Suprapubic skin (tissue), 4 donors: ENCODE data around the gene ADAMTS17. TPM values are rescaled to one million over a fixed set of nuclear protein-coding genes. Genes with fewer than 3 reads are reported as not detected.

Experiments
- DNase-seq, 2 donors: peaks; one replicate each; pipeline ENCODE4 v3.0.0-alpha.2; 2019; ENCODE audit warnings: low spot score in 2 of 2
- H3K27ac ChIP-seq: fragments of 200-600 bp; sonication (generic); one replicate; pipeline ENCODE4 v1.5.1; 2019
- H3K27me3 ChIP-seq: fragments of 200-600 bp; sonication (generic); one replicate; pipeline ENCODE4 v1.5.1; 2019
- H3K36me3 ChIP-seq: fragments of 200-600 bp; sonication (generic); one replicate; pipeline ENCODE4 v1.5.1; 2019
- H3K4me1 ChIP-seq: fragments of 200-600 bp; sonication (generic); one replicate; pipeline ENCODE4 v1.5.1; 2019
- H3K4me3 ChIP-seq: fragments of 200-600 bp; sonication (generic); one replicate; pipeline ENCODE4 v1.5.1; 2019; ENCODE audit warnings: mild to moderate bottlenecking
- H3K9me3 ChIP-seq: fragments of 200-600 bp; sonication (generic); one replicate; pipeline ENCODE4 v1.5.1; 2019
- EP300 ChIP-seq: sonication (generic); formaldehyde crosslinking; IDR thresholded peaks from one replicate; pipeline ENCODE4 v1.6.1; 2017; ENCODE audit warnings: antibody characterized with exemption
- POLR2A ChIP-seq, 2 donors: fragments of 450-650 bp; IDR thresholded peaks; one replicate each; pipeline ENCODE4 v1.6.1; 2017; ENCODE audit warnings: antibody characterized with exemption in 2 of 2, mild to moderate bottlenecking in 2 of 2, moderate library complexity in 2 of 2
- POLR2AphosphoS5 ChIP-seq, 3 donors: sonication (generic); formaldehyde crosslinking; IDR thresholded peaks; one replicate each; pipeline ENCODE4 v1.6.1; 2017; ENCODE audit warnings: antibody characterized with exemption in 3 of 3
- WGBS: methylation state at CpG from one replicate; pipeline ENCODE4 v1.1.5; 2018; 5-methylcytosine and 5-hydroxymethylcytosine counted together
- total RNA-seq, 4 donors: library from RNA; depleted of rRNA; stranded (reverse); fragments of >200 nt; gene quantifications; one replicate each; pipeline ENCODE4 v1.1.0, GENCODE V29; 2016
- TF ChIP-seq, protein P1 (sequence below), 2 donors: fragments of 200-600 bp in 1 of 2; fragments of 450-650 bp in 1 of 2; sonication (generic) in 1 of 2; IDR thresholded peaks; one replicate each; pipeline ENCODE4 v1.5.1; 2016 to 2019; ENCODE audit warnings: antibody characterized with exemption in 2 of 2, mild to moderate bottlenecking in 1 of 2, moderate library complexity in 1 of 2

The ADAMTS17 gene
- total RNA-seq, 4 donors from 2014 or later = 4.2 to 12.3 (median 6.3) TPM

DNA sequence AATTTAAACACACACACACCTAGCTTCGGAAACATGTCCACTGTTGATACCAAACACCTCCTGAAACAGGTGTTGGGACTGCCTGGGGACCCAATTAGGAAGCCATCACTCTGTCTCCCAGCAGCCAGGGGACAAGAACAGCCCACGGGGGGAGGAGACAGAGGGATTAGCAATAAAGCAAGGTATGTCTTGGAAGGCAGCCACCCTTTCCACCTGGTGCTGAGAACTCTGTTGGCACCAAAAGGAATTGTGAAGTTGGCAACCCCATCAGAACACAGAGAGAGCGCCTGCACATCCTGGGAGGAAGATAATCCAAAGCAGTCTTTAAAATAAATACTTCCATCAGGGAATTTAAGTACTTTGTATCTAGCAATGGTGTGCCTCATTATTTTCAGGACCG is 111.0 kb downstream of the ADAMTS17 start:
- Histone ChIP-seq H3K27ac (no peak overlapping the region), H3K4me1 (peaks cover 11% of the 10 kb centered on the region), H3K27me3 (no peaks in the 10 kb centered on the region), H3K4me3 (no peak overlapping the region), H3K9me3 (no peaks in the 10 kb centered on the region), H3K36me3 (no peaks in the 10 kb centered on the region)
- WGBS = 51% methylated on average over 4 of the region's 4 CpGs
- peak in 1 of 2 donors; percentile 49 for DNase-seq
- TF ChIP-seq POLR2AphosphoS5 (IDR thresholded peaks at IDR 0.05) (no peak), POLR2A (IDR thresholded peaks at IDR 0.05) (no peak), EP300 (no peak)
- TF ChIP-seq, protein P1, sequence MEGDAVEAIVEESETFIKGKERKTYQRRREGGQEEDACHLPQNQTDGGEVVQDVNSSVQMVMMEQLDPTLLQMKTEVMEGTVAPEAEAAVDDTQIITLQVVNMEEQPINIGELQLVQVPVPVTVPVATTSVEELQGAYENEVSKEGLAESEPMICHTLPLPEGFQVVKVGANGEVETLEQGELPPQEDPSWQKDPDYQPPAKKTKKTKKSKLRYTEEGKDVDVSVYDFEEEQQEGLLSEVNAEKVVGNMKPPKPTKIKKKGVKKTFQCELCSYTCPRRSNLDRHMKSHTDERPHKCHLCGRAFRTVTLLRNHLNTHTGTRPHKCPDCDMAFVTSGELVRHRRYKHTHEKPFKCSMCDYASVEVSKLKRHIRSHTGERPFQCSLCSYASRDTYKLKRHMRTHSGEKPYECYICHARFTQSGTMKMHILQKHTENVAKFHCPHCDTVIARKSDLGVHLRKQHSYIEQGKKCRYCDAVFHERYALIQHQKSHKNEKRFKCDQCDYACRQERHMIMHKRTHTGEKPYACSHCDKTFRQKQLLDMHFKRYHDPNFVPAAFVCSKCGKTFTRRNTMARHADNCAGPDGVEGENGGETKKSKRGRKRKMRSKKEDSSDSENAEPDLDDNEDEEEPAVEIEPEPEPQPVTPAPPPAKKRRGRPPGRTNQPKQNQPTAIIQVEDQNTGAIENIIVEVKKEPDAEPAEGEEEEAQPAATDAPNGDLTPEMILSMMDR (IDR thresholded peaks at IDR 0.05) = no peak

DNA sequence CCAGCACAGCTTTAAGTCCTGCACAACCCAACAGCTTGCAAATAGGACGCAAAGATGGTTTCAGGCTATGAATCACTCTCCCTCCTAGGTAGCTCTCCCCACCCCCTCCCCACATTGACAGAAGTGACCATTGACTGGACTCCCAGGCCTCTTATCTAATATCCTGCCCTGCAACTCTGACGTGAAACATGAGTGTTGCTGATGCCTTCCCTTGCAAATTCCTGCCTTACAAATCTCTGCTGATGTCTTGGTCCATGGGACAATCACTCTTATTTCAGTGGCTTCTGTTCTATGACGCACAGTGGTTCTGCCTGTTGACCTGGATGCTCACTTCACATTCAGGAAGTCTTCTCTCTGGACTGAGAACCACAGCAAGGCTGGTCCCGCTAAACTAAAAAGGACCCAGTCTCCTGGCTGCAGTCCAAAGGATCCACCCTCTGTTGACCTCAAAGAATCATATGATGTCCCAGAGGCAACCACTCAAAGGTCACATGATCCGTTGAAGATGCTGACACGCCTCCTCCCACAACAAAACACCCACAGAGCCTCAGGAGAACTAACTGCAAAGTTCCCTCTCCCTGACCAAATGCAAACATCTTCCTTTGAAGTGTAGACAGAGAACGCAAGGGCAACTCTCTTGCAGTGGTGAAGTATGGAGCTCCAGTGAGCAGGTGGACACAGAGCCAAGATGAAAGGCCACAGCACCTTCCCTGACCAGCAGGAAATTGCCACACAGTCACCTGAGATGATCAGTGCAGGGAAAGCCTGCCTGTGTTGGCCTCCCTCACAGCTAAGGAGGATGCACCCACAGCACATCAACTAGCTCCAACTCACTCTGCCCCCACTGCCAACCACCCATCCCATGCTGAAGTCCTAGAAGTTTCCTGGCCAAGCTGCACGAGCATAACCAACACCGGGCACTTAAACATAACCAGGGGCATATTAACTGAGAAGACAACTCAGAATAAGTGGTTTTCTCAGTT is 112.3 kb downstream of the ADAMTS17 start:
- H3K9me3 ChIP-seq = no peaks in the 10 kb centered on the region
- WGBS = 83% methylated on average over 9 of the region's 9 CpGs
- TF ChIP-seq EP300 (no peak), POLR2AphosphoS5 (IDR thresholded peaks at IDR 0.05) (no peak), POLR2A (IDR thresholded peaks at IDR 0.05) (no peak)
- TF ChIP-seq, protein P1 (IDR thresholded peaks at IDR 0.05) = no peak

DNA sequence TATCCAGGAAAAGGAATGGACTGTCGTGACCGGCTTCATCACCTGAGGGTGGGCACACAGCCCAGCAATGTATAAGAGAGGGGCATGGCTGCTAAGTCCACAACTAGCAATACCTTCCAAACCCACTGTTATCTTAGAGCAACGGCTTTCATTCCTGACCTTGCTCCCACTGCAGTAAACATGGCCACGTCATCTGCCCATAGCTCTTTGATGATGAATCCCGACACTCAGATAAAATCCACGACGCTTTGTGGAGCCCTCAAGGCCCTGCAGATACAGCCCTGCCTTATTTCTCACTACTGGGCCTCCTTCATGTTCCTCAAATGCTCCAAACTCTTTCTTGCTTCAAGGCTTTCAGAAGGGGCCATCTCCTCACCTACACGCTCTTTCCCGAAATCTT is 114.0 kb downstream of the ADAMTS17 start:
- Histone ChIP-seq H3K27ac (no peak overlapping the region), H3K4me1 (peaks cover 4% of the 10 kb centered on the region), H3K36me3 (no peaks in the 10 kb centered on the region), H3K4me3 (no peak overlapping the region), H3K27me3 (no peaks in the 10 kb centered on the region), H3K9me3 (no peaks in the 10 kb centered on the region)
- DNase-seq = no peak
- 98% methylated on average over 9 of the region's 9 CpGs for WGBS
- TF ChIP-seq, protein P1 (IDR thresholded peaks at IDR 0.05) = no peak
- TF ChIP-seq POLR2A (IDR thresholded peaks at IDR 0.05) (no peak), POLR2AphosphoS5 (IDR thresholded peaks at IDR 0.05) (no peak), EP300 (no peak)

More for the DNA sequence above, 112.3 kb downstream of the ADAMTS17 start:
- Histone ChIP-seq H3K36me3 (no peaks in the 10 kb centered on the region), H3K4me3 (no peak overlapping the region), H3K4me1 (peaks cover 4% of the 10 kb centered on the region), H3K27me3 (no peaks in the 10 kb centered on the region), H3K27ac (no peak overlapping the region)
- peak in 1 of 2 donors; percentile 55 for DNase-seq

DNA sequence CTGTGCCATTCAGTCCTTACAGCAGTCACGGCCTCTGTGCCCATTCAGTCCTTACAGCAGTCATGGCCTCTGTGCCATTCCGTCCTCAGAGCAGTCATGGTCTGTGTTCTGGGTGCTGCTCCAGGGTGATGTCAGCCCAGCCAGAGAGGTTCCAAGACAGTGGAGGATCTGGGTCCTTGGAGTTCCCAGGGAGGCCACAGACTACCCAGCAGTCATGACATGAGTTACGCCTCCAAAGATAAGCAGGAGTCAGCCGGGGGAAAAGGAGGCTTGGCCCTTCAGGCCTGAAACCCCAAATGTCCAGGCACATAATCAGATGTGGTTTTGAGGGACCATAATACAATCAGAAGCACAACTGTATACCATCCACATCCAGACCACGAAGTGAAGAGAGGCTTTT is 115.7 kb downstream of the ADAMTS17 start:
- H3K36me3 ChIP-seq = no peaks in the 10 kb centered on the region
- WGBS = 99% methylated on average over 5 of the region's 5 CpGs
- no peak for DNase-seq
- H3K9me3 ChIP-seq = no peaks in the 10 kb centered on the region
- H3K27ac ChIP-seq = no peak overlapping the region
- peaks cover 16% of the 10 kb centered on the region for H3K4me1 ChIP-seq
- TF ChIP-seq, protein P1 (IDR thresholded peaks at IDR 0.05) = no peak
- TF ChIP-seq POLR2AphosphoS5 (IDR thresholded peaks at IDR 0.05) = no peak
- no peak for TF ChIP-seq POLR2A (IDR thresholded peaks at IDR 0.05)
- no peak for TF ChIP-seq EP300
- no peak overlapping the region for H3K4me3 ChIP-seq
- no peaks in the 10 kb centered on the region for H3K27me3 ChIP-seq
